ENCODE data around the gene PTPRK. TPM values are rescaled to one million over a fixed set of nuclear protein-coding genes. Genes with fewer than 3 reads are reported as not detected.

The PTPRK gene
- total RNA-seq, 1 donor from 2014 or later: 13.6 TPM

DNA sequence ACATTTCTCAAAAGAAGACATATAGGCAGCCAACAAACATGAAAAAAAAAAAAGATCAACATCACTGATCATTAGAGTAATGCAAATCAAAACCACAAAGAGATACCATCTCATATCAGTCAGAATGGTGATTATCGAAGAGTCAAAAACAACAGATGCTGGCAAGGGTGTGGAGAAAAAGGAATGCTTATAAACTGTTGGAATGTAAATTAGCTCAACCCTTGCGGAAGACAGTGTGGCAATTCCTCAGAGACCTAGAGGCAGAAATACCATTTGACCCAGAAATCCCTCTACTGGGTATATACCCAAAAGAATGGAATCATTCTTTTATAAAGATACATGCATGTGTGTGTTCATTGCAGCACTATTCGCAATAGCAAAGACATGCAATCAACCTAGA is 315.8 kb downstream of the PTPRK start:
- DNase-seq (ENCODE audit: low spot score): no peak

- DNase-seq (ENCODE audit: low spot score): no peak
Observed at GRCh38 chr6:128202169-128202765, 318.1 kb downstream of the PTPRK start.

DNA sequence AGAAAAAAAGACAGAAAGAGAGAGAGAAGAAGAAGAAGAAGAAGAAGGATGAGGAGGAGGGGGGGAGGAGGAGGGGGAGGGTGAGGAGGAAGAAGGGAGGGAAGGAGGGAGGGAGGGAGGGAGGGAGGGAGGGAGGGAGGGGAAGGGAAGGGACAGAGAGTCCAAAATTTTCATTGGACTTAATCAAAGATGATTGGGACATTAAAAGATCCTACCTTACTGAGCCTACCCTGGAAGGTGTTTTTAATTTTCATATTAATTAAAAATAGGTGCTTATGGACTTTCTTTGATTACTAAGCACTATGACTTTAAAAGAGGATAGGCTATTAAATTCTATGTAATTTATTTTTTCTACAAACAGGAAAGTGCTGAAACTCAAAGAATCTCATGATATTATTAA is 319.6 kb downstream of the PTPRK start:
- no peak for DNase-seq (ENCODE audit: low spot score)

GRCh38 chr6:128199461-128199860 is 320.9 kb downstream of the PTPRK start:
- no peak for DNase-seq (ENCODE audit: low spot score)

- DNase-seq (ENCODE audit: low spot score): no peak
Observed at GRCh38 chr6:128192972-128193371, 327.4 kb downstream of the PTPRK start.

DNA sequence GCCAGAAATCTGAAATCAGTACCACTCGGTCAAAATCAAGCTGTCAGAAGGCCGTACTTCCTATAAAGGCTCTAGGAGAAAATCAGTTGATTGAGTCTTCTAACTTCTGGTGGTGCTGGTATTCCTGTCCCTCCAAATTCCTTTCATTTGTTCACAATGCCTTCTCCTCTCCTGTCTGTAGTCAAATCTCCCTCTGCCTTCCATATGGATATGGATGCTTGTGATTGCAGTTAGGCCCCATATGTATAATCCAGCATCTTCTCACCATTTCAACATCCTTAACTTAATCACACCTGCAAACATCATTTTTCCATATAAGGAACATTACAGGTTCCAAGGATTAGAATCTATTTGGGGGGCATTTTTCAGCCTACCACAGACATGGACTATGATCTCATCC is 331.7 kb downstream of the PTPRK start:
- DNase-seq (ENCODE audit: low spot score): no peak

- DNase-seq (ENCODE audit: low spot score): no peak
Observed at GRCh38 chr6:128186729-128187128, 333.7 kb downstream of the PTPRK start.

DNA sequence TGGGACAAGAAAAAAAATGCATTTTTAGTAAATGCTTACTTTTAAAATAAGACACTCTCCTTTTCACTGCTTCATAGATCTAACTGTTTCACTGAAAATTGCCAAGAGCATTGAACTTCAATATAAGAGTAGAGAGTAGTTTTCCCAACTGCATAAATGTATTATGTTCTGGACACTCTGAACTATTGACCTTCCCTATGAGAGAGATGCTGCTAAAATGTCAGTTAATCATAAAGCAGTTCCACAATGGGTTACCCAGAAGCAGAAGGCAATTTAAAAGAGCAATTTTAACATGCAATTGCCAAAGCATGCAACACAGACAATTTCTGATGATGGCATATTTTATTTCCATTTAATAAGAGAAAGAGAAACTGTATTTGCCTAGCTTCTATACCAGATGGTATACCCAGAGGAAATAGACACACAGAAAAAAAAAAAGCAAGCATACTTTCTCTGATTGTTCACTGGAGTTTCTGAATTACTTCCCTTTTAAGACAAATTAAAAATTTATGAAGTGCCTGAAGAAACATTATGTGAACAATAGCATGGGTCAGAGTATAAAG is 340.4 kb downstream of the PTPRK start:
- DNase-seq (ENCODE audit: low spot score): no peak

GRCh38 chr6:128174724-128175123 is 345.7 kb downstream of the PTPRK start:
- no peak for DNase-seq (ENCODE audit: low spot score)

DNA sequence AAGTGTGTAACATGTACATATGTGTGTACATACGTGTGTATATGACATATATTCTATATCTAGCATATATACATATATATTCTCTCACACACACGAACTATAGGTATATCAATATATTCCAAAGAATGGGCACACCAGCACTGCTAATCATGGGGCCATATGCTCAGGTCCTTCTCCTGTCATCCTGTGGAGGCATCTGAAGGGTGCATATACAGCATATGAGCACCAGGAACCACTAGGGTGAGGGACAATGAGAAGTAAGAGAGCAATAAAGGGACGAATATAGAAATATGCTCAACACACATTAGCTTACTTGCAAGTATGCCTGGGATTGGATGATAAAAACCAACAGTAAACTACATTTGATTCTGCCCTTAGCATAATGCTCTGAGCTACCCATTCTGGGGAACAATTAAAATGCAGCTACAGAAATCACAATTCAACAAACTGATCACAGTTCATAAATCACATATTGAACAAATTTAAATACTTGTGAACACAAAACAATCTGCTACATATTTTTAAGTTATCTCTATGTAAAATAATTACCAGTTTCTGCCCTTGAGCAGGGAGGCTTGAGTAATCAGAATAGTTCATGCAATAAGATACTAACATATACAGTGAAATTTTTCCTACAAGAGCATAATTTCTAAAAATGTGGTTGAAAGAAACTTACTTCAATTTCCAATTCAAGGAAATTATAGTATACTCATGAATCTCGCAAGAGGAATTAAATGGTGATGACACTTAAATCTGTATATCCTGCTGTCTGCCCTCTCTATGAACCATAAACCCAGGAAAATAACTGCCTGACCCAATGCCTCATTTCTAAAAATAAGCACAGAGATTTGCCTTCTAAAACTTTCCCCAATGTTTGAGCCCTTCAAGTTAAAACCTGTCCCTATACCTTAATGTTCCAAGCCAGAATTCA is 347.4 kb downstream of the PTPRK start:
- DNase-seq (ENCODE audit: low spot score): no peak

DNA sequence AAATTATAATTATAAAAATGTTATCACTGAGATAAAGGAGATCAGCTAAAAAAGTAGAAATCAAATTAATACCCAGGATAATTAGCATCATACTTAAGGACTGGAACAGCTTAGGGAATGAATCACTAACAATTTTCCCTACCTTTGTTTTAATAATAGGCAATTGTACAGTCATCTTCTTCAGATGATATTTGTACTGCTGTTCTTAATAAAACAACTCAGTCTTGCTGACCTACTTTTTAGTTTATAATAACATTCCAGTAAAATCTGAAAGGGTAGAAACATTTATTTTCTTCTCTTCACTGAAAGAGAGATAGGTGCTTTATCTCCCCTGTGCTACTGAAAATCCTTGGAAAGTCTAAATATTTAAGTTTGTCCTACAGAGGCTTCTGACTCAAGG is 348.3 kb downstream of the PTPRK start:
- no peak for DNase-seq (ENCODE audit: low spot score)

DNA sequence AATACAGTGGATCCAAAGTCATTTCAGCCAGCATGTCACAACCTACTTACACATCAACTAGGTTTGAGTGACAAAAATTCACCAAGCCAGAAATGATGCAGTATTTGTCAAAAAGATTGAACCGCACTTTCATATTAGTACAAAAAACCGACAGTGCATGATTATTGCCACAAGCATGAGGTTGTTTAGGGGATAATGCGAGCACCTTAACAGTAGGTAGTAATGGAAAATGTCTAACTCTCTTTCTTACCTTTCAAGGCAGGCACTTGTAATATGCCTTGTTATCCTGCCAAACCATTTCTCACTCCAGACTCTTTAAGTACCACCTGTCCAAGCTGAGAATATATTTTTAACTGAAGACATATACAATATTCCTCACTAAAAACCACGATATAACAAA is 349.2 kb downstream of the PTPRK start:
- DNase-seq (ENCODE audit: low spot score): no peak

GRCh38 chr6:128168244-128168643 is 352.2 kb downstream of the PTPRK start:
- DNase-seq (ENCODE audit: low spot score): no peak

DNA sequence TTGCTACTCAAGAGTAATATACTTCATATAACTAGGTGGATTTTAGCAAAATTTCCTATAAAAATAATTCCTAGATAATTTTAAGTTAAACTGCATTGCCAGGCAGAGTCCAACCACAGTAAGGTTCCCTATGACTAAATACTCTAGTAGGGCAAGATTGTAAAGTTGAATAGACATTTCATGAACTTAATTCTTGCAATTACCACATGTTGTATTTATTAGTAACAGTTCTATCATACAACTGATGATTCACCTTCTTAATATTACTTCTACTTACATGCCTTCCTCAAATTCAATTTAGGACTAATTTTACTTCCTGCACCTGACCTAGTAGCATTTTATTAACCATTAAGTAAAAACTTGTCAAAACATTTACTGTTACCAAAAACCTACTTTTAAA is 352.8 kb downstream of the PTPRK start:
- DNase-seq (ENCODE audit: low spot score): no peak

- DNase-seq (ENCODE audit: low spot score): no peak
Observed at GRCh38 chr6:128164254-128164653, 356.1 kb downstream of the PTPRK start.

GRCh38 chr6:128162423-128162822 is 358.0 kb downstream of the PTPRK start:
- DNase-seq (ENCODE audit: low spot score): no peak

GRCh38 chr6:128161839-128162238 is 358.6 kb downstream of the PTPRK start:
- no peak for DNase-seq (ENCODE audit: low spot score)

DNA sequence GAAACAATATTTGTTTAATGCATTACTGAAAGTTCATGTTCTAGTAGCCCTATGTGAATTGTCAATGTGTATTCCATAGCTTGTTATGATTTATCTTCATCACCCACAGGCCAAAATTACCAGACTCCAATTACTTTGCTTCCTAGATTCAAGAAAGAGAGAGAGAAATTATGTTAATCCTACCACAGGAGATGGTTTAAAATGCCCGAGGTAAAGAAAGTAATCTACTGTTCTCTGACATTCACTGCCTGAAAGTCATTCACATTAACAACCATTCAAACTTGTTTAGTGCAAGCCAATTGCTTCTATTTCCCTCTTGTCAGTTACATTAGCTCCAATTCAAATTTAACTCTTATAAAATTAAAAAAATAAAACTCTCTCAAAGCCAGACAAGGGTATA is 359.1 kb downstream of the PTPRK start:
- DNase-seq (ENCODE audit: low spot score): no peak

- no peak for DNase-seq (ENCODE audit: low spot score)
Observed at GRCh38 chr6:128158496-128158895, 361.9 kb downstream of the PTPRK start.

DNA sequence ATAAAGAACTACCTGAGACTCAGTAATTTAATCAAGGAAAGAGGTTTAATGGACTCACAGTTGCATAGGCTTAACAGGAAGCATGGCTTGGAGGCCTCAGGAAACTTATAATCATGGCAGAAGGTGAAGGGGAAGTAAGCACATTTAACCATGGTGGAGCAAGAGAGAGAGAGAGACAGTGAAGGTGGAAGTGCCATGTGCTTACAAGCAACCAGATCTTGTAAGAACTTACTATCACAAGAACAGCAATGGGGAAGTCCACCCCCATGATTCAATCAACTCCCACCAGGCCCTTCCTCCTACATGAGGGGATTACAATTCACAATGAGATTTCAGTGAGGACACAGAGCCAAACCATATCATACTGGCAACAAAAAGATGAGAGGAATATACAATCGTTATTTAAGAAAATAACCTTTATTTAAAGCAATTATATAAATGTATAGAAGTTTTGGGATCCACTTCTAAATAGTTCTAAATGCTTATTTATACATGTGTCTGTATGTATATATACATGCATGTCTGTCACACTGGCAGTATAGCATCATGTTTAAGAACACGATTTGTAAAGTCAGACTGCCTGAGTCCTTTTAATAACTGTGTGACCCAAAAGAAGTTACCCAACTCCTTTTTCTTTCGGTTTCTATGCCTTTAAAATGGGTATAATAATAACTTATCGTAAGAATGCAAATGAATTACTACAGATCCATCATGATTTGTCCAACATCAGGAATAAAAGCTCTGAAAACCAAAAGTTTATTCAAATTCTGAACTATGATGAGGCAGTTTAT is 363.9 kb downstream of the PTPRK start:
- no peak for DNase-seq (ENCODE audit: low spot score)

DNA sequence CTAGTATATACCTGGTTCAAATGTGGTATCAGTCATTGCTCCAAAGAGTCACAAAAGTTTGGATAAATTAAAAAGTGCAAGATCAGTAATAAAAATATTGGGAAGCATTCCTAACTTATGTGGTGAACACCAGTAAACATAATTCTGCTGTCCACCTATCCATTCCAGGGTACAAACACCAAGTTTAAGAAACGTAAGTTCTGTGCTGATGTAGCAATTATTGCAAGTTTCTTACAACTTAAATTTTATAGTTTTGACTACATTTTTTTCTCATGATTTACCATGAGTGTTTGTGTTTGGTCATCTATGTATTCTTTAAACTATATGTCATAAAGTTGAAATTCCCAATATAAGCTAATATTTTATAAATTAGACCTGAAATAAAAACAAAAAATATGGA is 364.6 kb downstream of the PTPRK start:
- DNase-seq (ENCODE audit: low spot score): no peak

DNA sequence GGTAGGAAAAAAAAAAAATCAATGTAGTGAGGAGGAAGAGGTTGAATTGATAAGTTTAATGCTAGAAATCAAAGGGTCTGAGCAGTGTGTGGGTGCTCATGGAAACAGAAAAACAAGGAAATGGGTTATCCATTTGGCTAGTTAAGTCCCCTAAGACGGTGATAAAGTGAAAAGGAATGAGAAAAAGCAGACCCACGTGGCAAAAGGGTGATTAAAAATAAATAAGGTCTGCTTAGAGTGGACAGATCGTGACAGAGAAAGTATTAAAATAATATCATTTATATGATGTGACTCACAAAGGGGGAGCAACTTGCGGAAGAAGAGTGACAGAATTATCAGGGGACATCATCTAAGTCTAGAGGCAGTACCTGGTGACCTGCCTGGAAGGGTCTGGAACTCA is 367.8 kb downstream of the PTPRK start:
- DNase-seq (ENCODE audit: low spot score): no peak
